Colon (tissue), 2 donors: ENCODE data around the gene SERPINA5.
"Not testable (repeated sequence)": the region's sequence is repeated elsewhere in the genome, so short reads cannot be mapped to it uniquely, and the experiment has no call there.

Source experiments
- FAIRE-seq: peaks from 2 replicates; lab custom pipeline; 2012; peaks lifted over from hg19 to GRCh38; lab: Jason Lieb, UNC
- donor health status: control.
- donor health status: control.

SERPINA5 gene

DNA sequence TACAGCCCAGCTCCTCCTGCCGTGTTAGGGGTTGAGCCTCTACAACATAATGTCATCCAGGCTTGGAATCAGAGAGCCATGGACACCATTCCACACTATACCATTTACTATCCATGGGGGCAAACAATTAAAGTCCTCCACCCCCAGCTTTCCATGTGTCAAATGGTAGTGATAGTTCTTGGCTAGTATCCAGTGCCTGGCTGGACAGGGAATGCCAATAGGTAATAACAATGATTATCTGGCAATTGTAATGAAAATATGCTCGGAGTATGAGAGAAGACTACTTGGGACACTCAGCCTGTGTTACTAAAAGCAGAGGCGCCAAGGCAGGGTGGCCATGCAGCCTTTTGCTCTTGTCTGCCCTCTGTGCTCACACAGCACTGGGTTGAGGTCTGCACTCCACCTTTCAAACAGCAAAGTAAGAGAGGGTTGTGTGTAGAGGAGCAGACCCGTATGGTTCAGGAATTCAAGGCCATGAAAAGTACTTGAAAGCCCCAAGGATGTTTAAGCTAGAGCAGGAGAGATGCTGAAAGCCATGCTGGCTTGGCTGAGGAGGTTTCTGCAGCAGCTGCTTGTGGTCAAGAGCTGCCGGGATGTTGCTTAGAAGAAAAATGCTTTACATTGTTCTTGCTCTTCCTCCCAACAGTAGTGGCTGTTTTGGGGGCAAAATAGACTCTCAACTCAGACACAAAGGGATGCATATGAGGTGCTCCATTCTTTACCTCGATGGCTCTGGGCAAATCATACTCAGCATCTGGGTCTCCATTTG is 41.6 kb downstream of the SERPINA5 start:
- FAIRE-seq = no peak

- FAIRE-seq = no peak
Measured at GRCh38 chr14:94623422-94623809, 42.2 kb downstream of the SERPINA5 start.

DNA sequence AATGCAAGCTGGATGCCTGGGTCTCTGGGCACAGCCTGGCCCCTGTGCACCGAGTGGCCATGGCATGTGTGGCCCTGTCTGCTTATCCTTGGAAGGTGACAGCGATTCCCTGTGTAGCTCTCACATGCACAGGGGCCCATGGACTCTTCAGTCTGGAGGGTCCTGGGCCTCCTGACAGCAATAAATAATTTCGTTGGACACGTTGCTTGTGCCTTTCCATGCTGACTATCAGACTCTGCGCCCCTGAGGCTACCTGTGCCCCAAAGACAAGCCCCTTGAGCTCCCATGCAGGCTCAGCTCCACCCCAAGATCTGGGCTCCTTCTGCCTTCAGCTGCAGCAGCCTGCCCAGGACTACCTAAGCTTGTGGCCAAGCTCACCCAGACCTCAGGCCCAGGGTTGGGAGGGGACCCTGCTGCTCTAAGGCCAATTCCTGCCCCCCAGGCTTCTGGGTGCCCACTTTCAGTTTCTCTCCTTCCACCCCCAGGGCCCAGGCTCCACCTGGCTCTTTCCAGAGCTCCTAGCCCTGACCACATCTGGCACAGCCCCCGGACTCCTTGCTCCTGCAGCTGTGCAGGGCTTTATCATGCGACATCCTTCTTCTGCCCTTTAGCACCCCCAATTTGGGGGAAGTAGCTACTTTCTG is 42.8 kb downstream of the SERPINA5 start:
- FAIRE-seq = no peak

GRCh38 chr14:94624537-94625352 is 43.5 kb downstream of the SERPINA5 start:
- no peak for FAIRE-seq

GRCh38 chr14:94625353-94625635 is 44.1 kb downstream of the SERPINA5 start:
- no peak for FAIRE-seq

GRCh38 chr14:94628578-94628977 is 47.4 kb downstream of the SERPINA5 start:
- no peak for FAIRE-seq

DNA sequence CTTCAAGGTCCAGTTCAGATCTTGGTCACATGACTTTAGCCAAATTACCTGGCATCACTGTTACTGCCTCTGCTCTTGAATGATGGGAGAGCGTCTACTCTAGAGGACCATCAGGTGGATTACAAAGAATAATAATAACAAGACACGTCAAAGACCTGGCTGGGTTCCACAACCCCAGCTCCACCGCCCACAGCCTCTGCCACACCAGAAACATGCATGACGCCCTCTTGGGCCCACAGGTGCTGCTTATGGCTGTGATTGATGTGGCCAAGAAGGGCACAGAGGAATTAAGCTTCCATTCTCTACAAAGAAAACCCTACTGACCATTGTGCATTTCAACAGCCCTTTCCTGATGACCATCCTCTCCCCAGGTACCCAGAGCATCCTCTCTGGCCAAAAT is 49.2 kb downstream of the SERPINA5 start:
- FAIRE-seq = no peak

- no peak for FAIRE-seq
Measured at GRCh38 chr14:94631050-94631449, 49.8 kb downstream of the SERPINA5 start.

DNA sequence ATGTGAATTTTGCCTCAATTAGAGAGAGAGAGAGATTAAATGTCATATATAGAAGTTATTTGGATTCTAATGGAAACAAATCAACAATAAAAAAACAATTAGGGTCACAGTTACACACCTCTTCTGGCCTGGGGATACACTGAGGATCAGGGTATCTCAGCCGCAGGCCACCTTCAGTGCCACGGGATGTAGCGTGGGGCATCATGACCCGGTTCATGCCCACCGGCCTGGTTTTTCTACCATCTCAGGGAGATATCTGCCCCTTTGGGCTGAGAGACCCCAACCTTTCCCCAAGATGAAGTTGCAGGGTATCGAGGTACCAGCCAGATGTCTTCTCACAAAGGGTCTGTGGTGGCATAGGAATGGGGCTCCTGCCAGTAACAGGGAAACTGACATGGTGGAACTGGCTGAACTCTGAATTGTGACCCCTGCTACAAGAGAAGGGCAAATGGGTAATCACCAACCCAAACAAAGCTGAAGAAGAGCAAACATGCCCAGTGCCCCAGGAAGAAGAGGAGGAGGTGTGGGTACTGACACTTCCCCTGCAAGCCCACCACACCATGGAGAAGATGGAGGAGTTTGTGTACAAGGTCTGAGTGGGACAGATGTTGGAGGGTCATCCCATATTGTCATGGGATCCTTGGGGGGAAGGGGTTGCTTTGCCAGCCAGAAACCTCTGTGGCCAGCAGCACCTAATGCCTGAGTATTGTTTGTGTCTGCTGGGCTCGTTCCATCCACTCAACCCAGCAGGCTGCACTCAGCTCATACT is 50.5 kb downstream of the SERPINA5 start:
- FAIRE-seq = no peak

DNA sequence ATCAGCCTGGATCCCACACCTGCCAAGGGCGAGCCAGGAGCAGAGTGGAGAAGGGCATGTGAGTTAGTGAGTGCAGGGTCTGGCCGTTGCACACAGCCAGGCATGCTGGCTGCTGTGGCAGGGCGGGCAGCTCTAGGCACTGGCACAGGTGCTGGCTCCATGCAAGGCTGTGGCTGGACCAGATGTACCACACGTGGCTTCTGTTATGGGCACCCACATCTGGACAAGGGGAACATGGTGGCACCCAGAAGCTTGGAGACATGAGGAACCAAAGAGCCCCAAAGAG is 51.0 kb downstream of the SERPINA5 start:
- no peak for FAIRE-seq

DNA sequence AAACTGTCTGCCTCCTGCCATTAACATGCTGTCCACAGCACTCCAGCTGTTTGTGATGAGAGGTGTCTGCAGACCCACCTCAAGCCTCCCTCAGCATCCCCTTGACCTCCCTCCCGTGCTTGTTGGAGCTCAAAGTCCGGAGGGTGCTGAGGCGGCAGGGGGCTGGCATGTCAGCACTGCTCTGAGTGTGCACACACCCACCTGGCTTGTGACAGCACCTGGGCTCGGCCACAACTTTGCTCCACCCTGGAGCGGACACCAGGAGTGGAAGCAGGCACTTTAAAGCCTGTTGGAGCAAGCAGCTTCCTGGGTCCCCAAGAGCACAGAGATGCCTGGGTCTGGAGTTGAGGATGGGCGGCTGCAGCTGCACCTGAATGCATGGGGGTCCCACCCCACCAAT is 51.9 kb downstream of the SERPINA5 start:
- no peak for FAIRE-seq

DNA sequence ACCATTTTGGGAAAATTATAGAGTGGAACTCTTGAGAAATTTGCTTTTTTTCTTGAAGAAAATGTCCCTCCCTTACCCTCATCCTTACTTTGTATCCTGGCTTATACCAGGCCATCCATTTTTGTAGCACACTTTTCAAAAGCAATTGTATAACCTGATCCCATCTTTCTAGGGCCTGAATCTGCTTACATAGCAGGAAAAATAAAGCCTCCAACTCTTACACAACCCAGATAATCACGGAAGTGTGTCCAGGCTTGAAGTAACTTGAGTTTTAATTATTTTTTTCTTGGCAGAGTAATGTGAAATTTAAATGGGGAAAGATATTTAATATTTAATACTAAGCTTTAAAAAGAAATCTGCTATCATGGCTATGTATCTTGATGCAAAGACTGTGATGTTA is 53.9 kb downstream of the SERPINA5 start:
- no peak for FAIRE-seq

- no peak for FAIRE-seq
Measured at GRCh38 chr14:94636744-94637412, 55.7 kb downstream of the SERPINA5 start.

GRCh38 chr14:94637814-94638213 is 56.6 kb downstream of the SERPINA5 start:
- not testable (repeated sequence) for FAIRE-seq

- FAIRE-seq = no peak
Measured at GRCh38 chr14:94638339-94638738, 57.1 kb downstream of the SERPINA5 start.

- FAIRE-seq = no peak
Measured at GRCh38 chr14:94638961-94639817, 58.0 kb downstream of the SERPINA5 start.

GRCh38 chr14:94640721-94641631 is 59.8 kb downstream of the SERPINA5 start:
- FAIRE-seq = no peak

- no peak for FAIRE-seq
Measured at GRCh38 chr14:94641632-94641955, 60.4 kb downstream of the SERPINA5 start.
